DOHH2 (cell line): Measurements from ENCODE around the gene C3.

Experiments
- H3F3A ChIP-seq: fragments of 200-600 bp; sonication (generic), shearing (Covaris generic); 2 replicates; pipeline ENCODE4 v1.6.0; 2016; ENCODE audit warnings: antibody characterized with exemption, mild to moderate bottlenecking; ENCODE audit not compliant: control insufficient read depth, insufficient read depth
- H3K27ac ChIP-seq: fragments of 200-600 bp; sonication (generic); 2 replicates; pipeline ENCODE4 v1.5.1; 2014; ENCODE audit warnings: low read depth, mild to moderate bottlenecking, low read length, moderate library complexity
- H3K27me3 ChIP-seq: fragments of 200-600 bp; sonication (generic); 2 replicates; pipeline ENCODE4 v1.6.1; 2014; ENCODE audit warnings: mild to moderate bottlenecking, low read length, mixed read lengths; ENCODE audit not compliant: control insufficient read depth
- H3K36me3 ChIP-seq: fragments of 200-600 bp; sonication (generic); 2 replicates; pipeline ENCODE4 v1.6.1; 2014; ENCODE audit warnings: mild to moderate bottlenecking, low read length, moderate library complexity, mixed read lengths; ENCODE audit not compliant: control insufficient read depth
- H3K4me1 ChIP-seq: fragments of 200-600 bp; sonication (generic); 2 replicates; pipeline ENCODE4 v1.6.1; 2014; ENCODE audit warnings: mild to moderate bottlenecking, low read length, mixed read lengths; ENCODE audit not compliant: control insufficient read depth
- H3K4me2 ChIP-seq: fragments of 200-600 bp; sonication (generic); 2 replicates; pipeline ENCODE4 v1.6.0; 2014; ENCODE audit warnings: mild to moderate bottlenecking, low read length, moderate library complexity
- H3K4me3 ChIP-seq: fragments of 200-600 bp; sonication (generic); 2 replicates; pipeline ENCODE4 v1.5.1; 2014; ENCODE audit warnings: mild to moderate bottlenecking, low read length, mixed read lengths
- H3K79me2 ChIP-seq: fragments of 200-600 bp; sonication (generic); 2 replicates; pipeline ENCODE4 v1.6.1; 2014; ENCODE audit warnings: mild to moderate bottlenecking, low read length, mixed read lengths; ENCODE audit not compliant: control insufficient read depth
- H3K9me2 ChIP-seq: fragments of 200-600 bp; sonication (generic); replicated peaks from 2 replicates; pipeline ENCODE4 v1.6.1; 2014; ENCODE audit warnings: mild to moderate bottlenecking, low read length, mixed read lengths; ENCODE audit not compliant: control insufficient read depth
- H3K9me3 ChIP-seq: fragments of 200-600 bp; sonication (generic); 2 replicates; pipeline ENCODE4 v1.6.1; 2014; ENCODE audit warnings: antibody characterized with exemption, low read length, mixed read lengths; ENCODE audit not compliant: control insufficient read depth, insufficient read depth
- H4K20me1 ChIP-seq: fragments of 200-600 bp; sonication (generic); 2 replicates; pipeline ENCODE4 v1.6.0; 2014; ENCODE audit warnings: low read depth, mild to moderate bottlenecking, antibody characterized with exemption, low read length, moderate library complexity; ENCODE audit not compliant: control insufficient read depth, insufficient read depth
- EZH2phosphoT487 ChIP-seq: fragments of 200-600 bp; sonication (generic); IDR thresholded peaks from 2 replicates; pipeline ENCODE4 v1.6.1; 2017; ENCODE audit warnings: borderline replicate concordance, mild to moderate bottlenecking, antibody characterized with exemption, low read length, moderate library complexity, mixed read lengths
- TF ChIP-seq, protein P1 (sequence below): fragments of 200-600 bp; sonication (generic); IDR thresholded peaks from one replicate; pipeline ENCODE4 v1.5.1; 2014; ENCODE audit warnings: antibody characterized with exemption, mild to moderate bottlenecking, low read depth, low read length; ENCODE audit not compliant: poor library complexity, severe bottlenecking

C3 gene

GRCh38 chr19:6667114-6667627 is 53.3 kb downstream of the C3 start:
- Histone ChIP-seq H3K79me2 (no peaks in the 10 kb centered on the region), H3K27me3 (peaks cover 15% of the 10 kb centered on the region), H3K4me1 (peaks cover 25% of the 10 kb centered on the region), H3K27ac (no peak overlapping the region), H3K9me2 (no peaks in the 10 kb centered on the region), H3K36me3 (no peaks in the 10 kb centered on the region), H3K4me2 (no peak overlapping the region), H4K20me1 (no peaks in the 10 kb centered on the region), H3F3A (no peaks in the 10 kb centered on the region), H3K4me3 (no peak overlapping the region), H3K9me3 (no peaks in the 10 kb centered on the region)
- TF ChIP-seq, protein P1, sequence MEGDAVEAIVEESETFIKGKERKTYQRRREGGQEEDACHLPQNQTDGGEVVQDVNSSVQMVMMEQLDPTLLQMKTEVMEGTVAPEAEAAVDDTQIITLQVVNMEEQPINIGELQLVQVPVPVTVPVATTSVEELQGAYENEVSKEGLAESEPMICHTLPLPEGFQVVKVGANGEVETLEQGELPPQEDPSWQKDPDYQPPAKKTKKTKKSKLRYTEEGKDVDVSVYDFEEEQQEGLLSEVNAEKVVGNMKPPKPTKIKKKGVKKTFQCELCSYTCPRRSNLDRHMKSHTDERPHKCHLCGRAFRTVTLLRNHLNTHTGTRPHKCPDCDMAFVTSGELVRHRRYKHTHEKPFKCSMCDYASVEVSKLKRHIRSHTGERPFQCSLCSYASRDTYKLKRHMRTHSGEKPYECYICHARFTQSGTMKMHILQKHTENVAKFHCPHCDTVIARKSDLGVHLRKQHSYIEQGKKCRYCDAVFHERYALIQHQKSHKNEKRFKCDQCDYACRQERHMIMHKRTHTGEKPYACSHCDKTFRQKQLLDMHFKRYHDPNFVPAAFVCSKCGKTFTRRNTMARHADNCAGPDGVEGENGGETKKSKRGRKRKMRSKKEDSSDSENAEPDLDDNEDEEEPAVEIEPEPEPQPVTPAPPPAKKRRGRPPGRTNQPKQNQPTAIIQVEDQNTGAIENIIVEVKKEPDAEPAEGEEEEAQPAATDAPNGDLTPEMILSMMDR = no peak
- no peak for TF ChIP-seq EZH2phosphoT487

DNA sequence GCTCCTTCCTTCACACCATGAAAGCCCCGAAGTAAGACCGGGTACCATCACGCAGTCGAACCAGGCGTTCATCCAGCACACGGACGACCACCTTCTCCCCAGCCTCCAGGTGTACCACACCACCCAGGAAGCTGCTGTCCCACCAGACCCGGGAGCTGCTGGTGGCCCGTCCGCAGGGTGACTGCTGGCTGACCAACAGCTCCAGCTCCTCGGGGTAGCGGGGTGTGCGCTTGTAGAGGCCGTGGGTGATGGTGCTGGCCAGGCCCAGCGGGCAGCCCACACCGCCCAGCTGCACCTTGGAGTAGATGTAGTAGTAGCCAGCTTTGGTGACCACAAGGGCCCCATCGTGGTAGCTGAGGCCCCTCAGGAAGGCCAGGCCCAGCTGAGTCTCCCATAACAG is 55.5 kb downstream of the C3 start:
- Histone ChIP-seq H3K36me3 (no peaks in the 10 kb centered on the region), H3K4me3 (no peak overlapping the region), H3K4me1 (peaks cover 5% of the 10 kb centered on the region), H3K9me3 (no peaks in the 10 kb centered on the region), H3K9me2 (no peaks in the 10 kb centered on the region), H3K4me2 (no peak overlapping the region), H4K20me1 (no peaks in the 10 kb centered on the region), H3F3A (no peaks in the 10 kb centered on the region), H3K27ac (no peak overlapping the region), H3K79me2 (no peaks in the 10 kb centered on the region), H3K27me3 (peaks cover 26% of the 10 kb centered on the region)
- TF ChIP-seq, protein P1 = no peak
- no peak for TF ChIP-seq EZH2phosphoT487

- no peaks in the 10 kb centered on the region for H3K36me3 ChIP-seq
- H3K27me3 ChIP-seq = peaks cover 16% of the 10 kb centered on the region; the same call in 1 of the 2 replicates
- no peaks in the 10 kb centered on the region for H3K79me2 ChIP-seq
- H3K4me2 ChIP-seq = no peak overlapping the region
- no peak overlapping the region for H3K27ac ChIP-seq
- no peaks in the 10 kb centered on the region for H3K9me2 ChIP-seq
- H3K4me3 ChIP-seq = no peak overlapping the region
- no peaks in the 10 kb centered on the region for H3K9me3 ChIP-seq
- no peaks in the 10 kb centered on the region for H3F3A ChIP-seq
- H4K20me1 ChIP-seq = no peaks in the 10 kb centered on the region
- TF ChIP-seq, protein P1 = no peak
- no peak for TF ChIP-seq EZH2phosphoT487
- no peaks in the 10 kb centered on the region for H3K4me1 ChIP-seq
Measured at GRCh38 chr19:6663236-6664201, 56.9 kb downstream of the C3 start.
